ENCODE data around the gene NPAS3.

GRCh38 chr14:32932302-32932913 is 6.3 kb upstream of the NPAS3 start:
- TF ChIP-seq POLR2AphosphoS5 (IDR thresholded peaks at IDR 0.05; ENCODE audit: low read depth, low read length) (no peak), SIN3A (IDR thresholded peaks at IDR 0.05; ENCODE audit: borderline replicate concordance, insufficient read depth, low read length) (no peak), FOXP2 (optimal IDR thresholded peaks at IDR 0.05; ENCODE audit: borderline replicate concordance, extremely low read depth, extremely low read length, insufficient read depth) (no peak), REST (IDR thresholded peaks at IDR 0.05; ENCODE audit: insufficient read depth in 1 of 2, low read depth in 2 of 2, low read length in 2 of 2) (no peak)

Data from PFSK-1 (cell line).